HCT116 (cell line): ENCODE results near the gene STRADA.

Experiments used
- ATF3 ChIP-seq: IDR thresholded peaks from 2 replicates; pipeline ENCODE4 v1.6.1; 2012
- CEBPB ChIP-seq: IDR thresholded peaks from 2 replicates; pipeline ENCODE4 v1.6.1; 2012; ENCODE audit warnings: low read depth
- EZH2 ChIP-seq: fragments of 200-600 bp; sonication (generic); IDR thresholded peaks from 2 replicates; pipeline ENCODE4 v1.6.1; 2017; ENCODE audit warnings: antibody characterized with exemption, mixed run types
- EZH2phosphoT487 ChIP-seq: fragments of 200-600 bp; IDR thresholded peaks from 2 replicates; pipeline ENCODE4 v1.6.1; 2018; ENCODE audit warnings: antibody characterized with exemption, borderline replicate concordance
- POLR2A ChIP-seq: IDR thresholded peaks from 2 replicates; pipeline ENCODE4 v1.7.0; 2011; ENCODE audit warnings: borderline replicate concordance; ENCODE audit not compliant: insufficient read depth, insufficient read length; ENCODE audit errors: extremely low read depth
- POLR2AphosphoS5 ChIP-seq: IDR thresholded peaks from 2 replicates; pipeline ENCODE4 v1.6.1; 2011; ENCODE audit warnings: mild to moderate bottlenecking, low read depth, low read length, moderate library complexity
- RAD21 ChIP-seq: IDR thresholded peaks from 2 replicates; pipeline ENCODE4 v1.6.1; 2012; ENCODE audit warnings: low read depth, mild to moderate bottlenecking
- SP1 ChIP-seq: IDR thresholded peaks from 2 replicates; pipeline ENCODE4 v1.6.1; 2012; ENCODE audit warnings: low read depth
- YY1 ChIP-seq: IDR thresholded peaks from 2 replicates; pipeline ENCODE4 v1.6.1; 2011; ENCODE audit warnings: low read length, low read depth, moderate library complexity, mild to moderate bottlenecking; ENCODE audit not compliant: insufficient replicate concordance; ENCODE audit errors: extremely low read depth
- ZNF274 ChIP-seq: fragments of 200-500 bp; sonication (Bioruptor generic); IDR thresholded peaks from 2 replicates; pipeline ENCODE4 v1.6.1; 2014; ENCODE audit warnings: mild to moderate bottlenecking, low read depth, low read length, inconsistent platforms
- TF ChIP-seq, protein P1 (sequence below), 3 experiments: fragments of 200-600 bp in 1 of 3; sonication (generic) in 1 of 3; IDR thresholded peaks in 2 of 3; conservative IDR thresholded peaks in 1 of 3; 2 replicates each; pipeline ENCODE4 v1.5.1; 2012 to 2017; ENCODE audit warnings: low read depth in 2 of 3, low read length in 2 of 3, antibody characterized with exemption in 1 of 3, borderline replicate concordance in 1 of 3, control low read depth in 1 of 3, mild to moderate bottlenecking in 1 of 3, mixed read lengths in 1 of 3, mixed run types in 1 of 3, moderate library complexity in 1 of 3; ENCODE audit not compliant: insufficient read depth in 1 of 3
- TF ChIP-seq, protein P2 (sequence below): IDR thresholded peaks from 2 replicates; pipeline ENCODE4 v1.6.1; 2012; ENCODE audit warnings: low read depth

- TF ChIP-seq, protein P1, sequence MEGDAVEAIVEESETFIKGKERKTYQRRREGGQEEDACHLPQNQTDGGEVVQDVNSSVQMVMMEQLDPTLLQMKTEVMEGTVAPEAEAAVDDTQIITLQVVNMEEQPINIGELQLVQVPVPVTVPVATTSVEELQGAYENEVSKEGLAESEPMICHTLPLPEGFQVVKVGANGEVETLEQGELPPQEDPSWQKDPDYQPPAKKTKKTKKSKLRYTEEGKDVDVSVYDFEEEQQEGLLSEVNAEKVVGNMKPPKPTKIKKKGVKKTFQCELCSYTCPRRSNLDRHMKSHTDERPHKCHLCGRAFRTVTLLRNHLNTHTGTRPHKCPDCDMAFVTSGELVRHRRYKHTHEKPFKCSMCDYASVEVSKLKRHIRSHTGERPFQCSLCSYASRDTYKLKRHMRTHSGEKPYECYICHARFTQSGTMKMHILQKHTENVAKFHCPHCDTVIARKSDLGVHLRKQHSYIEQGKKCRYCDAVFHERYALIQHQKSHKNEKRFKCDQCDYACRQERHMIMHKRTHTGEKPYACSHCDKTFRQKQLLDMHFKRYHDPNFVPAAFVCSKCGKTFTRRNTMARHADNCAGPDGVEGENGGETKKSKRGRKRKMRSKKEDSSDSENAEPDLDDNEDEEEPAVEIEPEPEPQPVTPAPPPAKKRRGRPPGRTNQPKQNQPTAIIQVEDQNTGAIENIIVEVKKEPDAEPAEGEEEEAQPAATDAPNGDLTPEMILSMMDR (IDR thresholded peaks at IDR 0.05 in 2 of 3, conservative IDR thresholded peaks at IDR 0.05 in 1 of 3; ENCODE audit: borderline replicate concordance in 1 of 3, insufficient read depth in 1 of 3, low read depth in 2 of 3, low read length in 2 of 3): no peak
- TF ChIP-seq EZH2: no peak
- TF ChIP-seq CEBPB: no peak
- no peak for TF ChIP-seq EZH2phosphoT487
- TF ChIP-seq RAD21: no peak
- TF ChIP-seq, protein P2, sequence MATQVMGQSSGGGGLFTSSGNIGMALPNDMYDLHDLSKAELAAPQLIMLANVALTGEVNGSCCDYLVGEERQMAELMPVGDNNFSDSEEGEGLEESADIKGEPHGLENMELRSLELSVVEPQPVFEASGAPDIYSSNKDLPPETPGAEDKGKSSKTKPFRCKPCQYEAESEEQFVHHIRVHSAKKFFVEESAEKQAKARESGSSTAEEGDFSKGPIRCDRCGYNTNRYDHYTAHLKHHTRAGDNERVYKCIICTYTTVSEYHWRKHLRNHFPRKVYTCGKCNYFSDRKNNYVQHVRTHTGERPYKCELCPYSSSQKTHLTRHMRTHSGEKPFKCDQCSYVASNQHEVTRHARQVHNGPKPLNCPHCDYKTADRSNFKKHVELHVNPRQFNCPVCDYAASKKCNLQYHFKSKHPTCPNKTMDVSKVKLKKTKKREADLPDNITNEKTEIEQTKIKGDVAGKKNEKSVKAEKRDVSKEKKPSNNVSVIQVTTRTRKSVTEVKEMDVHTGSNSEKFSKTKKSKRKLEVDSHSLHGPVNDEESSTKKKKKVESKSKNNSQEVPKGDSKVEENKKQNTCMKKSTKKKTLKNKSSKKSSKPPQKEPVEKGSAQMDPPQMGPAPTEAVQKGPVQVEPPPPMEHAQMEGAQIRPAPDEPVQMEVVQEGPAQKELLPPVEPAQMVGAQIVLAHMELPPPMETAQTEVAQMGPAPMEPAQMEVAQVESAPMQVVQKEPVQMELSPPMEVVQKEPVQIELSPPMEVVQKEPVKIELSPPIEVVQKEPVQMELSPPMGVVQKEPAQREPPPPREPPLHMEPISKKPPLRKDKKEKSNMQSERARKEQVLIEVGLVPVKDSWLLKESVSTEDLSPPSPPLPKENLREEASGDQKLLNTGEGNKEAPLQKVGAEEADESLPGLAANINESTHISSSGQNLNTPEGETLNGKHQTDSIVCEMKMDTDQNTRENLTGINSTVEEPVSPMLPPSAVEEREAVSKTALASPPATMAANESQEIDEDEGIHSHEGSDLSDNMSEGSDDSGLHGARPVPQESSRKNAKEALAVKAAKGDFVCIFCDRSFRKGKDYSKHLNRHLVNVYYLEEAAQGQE: no peak
- TF ChIP-seq ZNF274: no peak
- TF ChIP-seq YY1: no peak
- no peak for TF ChIP-seq SP1
- TF ChIP-seq POLR2A: no peak
- TF ChIP-seq ATF3: no peak
- no peak for TF ChIP-seq POLR2AphosphoS5
Observed at GRCh38 chr17:63695889-63696288, 45.7 kb downstream of the STRADA start.
